Loucy (cell line): ENCODE results near the gene TCOF1.

ENCODE experiments used
- H2AFZ ChIP-seq: fragments of 200-600 bp; sonication (generic); 2 replicates; pipeline ENCODE4 v1.6.0; 2016; ENCODE audit warnings: antibody characterized with exemption, mild to moderate bottlenecking, low read length, moderate library complexity
- H3F3A ChIP-seq: fragments of 200-600 bp; 2 replicates; pipeline ENCODE4 v1.6.0; 2016; ENCODE audit warnings: antibody characterized with exemption, low read depth, mild to moderate bottlenecking
- H3K27me3 ChIP-seq: fragments of 200-600 bp; sonication (generic); 2 replicates; pipeline ENCODE4 v1.6.1; 2014; ENCODE audit warnings: low read length, mild to moderate bottlenecking; ENCODE audit not compliant: insufficient read depth, poor library complexity, severe bottlenecking
- H3K36me3 ChIP-seq: fragments of 200-600 bp; sonication (generic); 2 replicates; pipeline ENCODE4 v1.6.1; 2016; ENCODE audit warnings: low read length; ENCODE audit not compliant: insufficient read depth
- H3K4me1 ChIP-seq: fragments of 200-600 bp; sonication (generic); 2 replicates; pipeline ENCODE4 v1.5.1; 2014; ENCODE audit warnings: low read length, mild to moderate bottlenecking; ENCODE audit not compliant: insufficient read depth, poor library complexity, severe bottlenecking
- H3K4me2 ChIP-seq: fragments of 200-600 bp; sonication (generic); 2 replicates; pipeline ENCODE4 v1.6.0; 2014; ENCODE audit warnings: antibody characterized with exemption, low read length, low read depth, mild to moderate bottlenecking; ENCODE audit not compliant: poor library complexity, severe bottlenecking
- H3K4me3 ChIP-seq: fragments of 200-600 bp; sonication (generic); 2 replicates; pipeline ENCODE4 v1.5.1; 2014; ENCODE audit warnings: low read length, mild to moderate bottlenecking, mixed read lengths; ENCODE audit not compliant: poor library complexity, severe bottlenecking
- H3K79me2 ChIP-seq: fragments of 200-600 bp; sonication (generic); 2 replicates; pipeline ENCODE4 v1.6.1; 2014; ENCODE audit warnings: low read length; ENCODE audit not compliant: insufficient read depth
- H3K9ac ChIP-seq: fragments of 200-600 bp; sonication (generic); 2 replicates; pipeline ENCODE4 v1.6.0; 2014; ENCODE audit warnings: mild to moderate bottlenecking, low read depth, low read length, moderate library complexity; ENCODE audit not compliant: poor library complexity, severe bottlenecking
- H3K9me2 ChIP-seq: fragments of 200-600 bp; sonication (generic); replicated peaks from 2 replicates; pipeline ENCODE4 v1.6.1; 2016; ENCODE audit warnings: low read depth, low read length, mixed read lengths
- H3K9me3 ChIP-seq: fragments of 200-600 bp; sonication (generic); 2 replicates; pipeline ENCODE4 v1.6.1; 2014; ENCODE audit warnings: mild to moderate bottlenecking, antibody characterized with exemption, low read length, low read depth; ENCODE audit not compliant: insufficient read depth
- H4K20me1 ChIP-seq: fragments of 200-600 bp; sonication (generic); 2 replicates; pipeline ENCODE4 v1.6.0; 2014; ENCODE audit warnings: antibody characterized with exemption, low read length, mild to moderate bottlenecking; ENCODE audit not compliant: insufficient read depth, poor library complexity, severe bottlenecking
- EZH2phosphoT487 ChIP-seq: fragments of 200-600 bp; IDR thresholded peaks from 2 replicates; pipeline ENCODE4 v1.6.1; 2018; ENCODE audit warnings: antibody characterized with exemption, mild to moderate bottlenecking, moderate library complexity, borderline replicate concordance
- TF ChIP-seq, protein P1 (sequence below): fragments of 200-600 bp; sonication (generic); conservative IDR thresholded peaks from 2 replicates; pipeline ENCODE4 v1.5.1; 2014; ENCODE audit warnings: mild to moderate bottlenecking, antibody characterized with exemption, low read length

TCOF1 gene

DNA sequence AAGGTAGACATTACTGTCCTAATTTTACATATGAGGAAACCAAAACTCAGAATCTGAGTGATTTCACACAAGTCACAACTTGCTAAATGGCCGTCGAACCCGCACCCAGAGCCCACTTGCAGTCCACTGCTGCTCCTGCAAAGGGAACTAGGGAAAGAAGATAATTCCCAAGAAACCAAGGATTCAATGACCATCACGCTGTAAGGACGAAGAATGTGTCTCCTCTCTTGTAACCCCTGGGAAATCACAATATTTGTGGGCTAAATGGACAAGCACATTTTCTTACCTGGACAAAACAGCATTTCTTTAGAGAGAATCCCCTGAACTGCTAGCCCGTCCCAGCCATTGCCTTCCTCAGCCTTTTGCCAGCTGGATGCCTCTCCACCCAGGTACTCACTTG, 89.7 kb downstream of the TCOF1 start:
- H3K4me2 ChIP-seq = peak overlapping the region; percentile 86
- H3K79me2 ChIP-seq = peaks cover 62% of the 10 kb centered on the region
- H3K27me3 ChIP-seq = peaks cover 10% of the 10 kb centered on the region
- H3K4me3 ChIP-seq = peak overlapping the region; percentile 86
- peaks cover 23% of the 10 kb centered on the region for H3K4me1 ChIP-seq
- no peak overlapping the region for H2AFZ ChIP-seq
- H3K9me3 ChIP-seq = no peaks in the 10 kb centered on the region
- TF ChIP-seq, protein P1, sequence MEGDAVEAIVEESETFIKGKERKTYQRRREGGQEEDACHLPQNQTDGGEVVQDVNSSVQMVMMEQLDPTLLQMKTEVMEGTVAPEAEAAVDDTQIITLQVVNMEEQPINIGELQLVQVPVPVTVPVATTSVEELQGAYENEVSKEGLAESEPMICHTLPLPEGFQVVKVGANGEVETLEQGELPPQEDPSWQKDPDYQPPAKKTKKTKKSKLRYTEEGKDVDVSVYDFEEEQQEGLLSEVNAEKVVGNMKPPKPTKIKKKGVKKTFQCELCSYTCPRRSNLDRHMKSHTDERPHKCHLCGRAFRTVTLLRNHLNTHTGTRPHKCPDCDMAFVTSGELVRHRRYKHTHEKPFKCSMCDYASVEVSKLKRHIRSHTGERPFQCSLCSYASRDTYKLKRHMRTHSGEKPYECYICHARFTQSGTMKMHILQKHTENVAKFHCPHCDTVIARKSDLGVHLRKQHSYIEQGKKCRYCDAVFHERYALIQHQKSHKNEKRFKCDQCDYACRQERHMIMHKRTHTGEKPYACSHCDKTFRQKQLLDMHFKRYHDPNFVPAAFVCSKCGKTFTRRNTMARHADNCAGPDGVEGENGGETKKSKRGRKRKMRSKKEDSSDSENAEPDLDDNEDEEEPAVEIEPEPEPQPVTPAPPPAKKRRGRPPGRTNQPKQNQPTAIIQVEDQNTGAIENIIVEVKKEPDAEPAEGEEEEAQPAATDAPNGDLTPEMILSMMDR = no peak
- no peak for TF ChIP-seq EZH2phosphoT487
- H3K9ac ChIP-seq = peak overlapping the region; percentile 98
- H3F3A ChIP-seq = no peaks in the 10 kb centered on the region
- no peaks in the 10 kb centered on the region for H3K9me2 ChIP-seq
- H3K36me3 ChIP-seq = peaks cover 49% of the 10 kb centered on the region
- peaks cover 57% of the 10 kb centered on the region for H4K20me1 ChIP-seq

DNA sequence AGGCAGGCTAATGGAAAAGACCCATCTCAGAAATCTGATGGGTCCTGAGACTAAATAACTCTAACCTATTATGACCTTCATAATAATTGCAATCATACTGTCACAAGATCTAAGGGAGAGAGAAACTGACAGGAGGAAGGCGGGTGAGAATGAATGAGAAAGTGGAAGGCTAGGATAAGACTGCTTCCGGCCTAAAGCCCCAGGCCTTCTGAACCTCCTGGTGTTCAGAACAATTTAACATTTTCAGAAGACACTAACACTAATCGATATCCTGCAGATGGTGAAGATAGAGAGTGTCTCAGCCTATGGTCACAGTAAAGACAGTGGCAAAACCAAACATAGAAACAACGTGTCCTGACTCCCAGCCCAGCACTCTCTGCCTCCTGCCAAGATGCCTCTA, 90.8 kb downstream of the TCOF1 start:
- Histone ChIP-seq H3K9ac (peak overlapping the region; percentile 98), H2AFZ (no peak overlapping the region), H3K4me3 (peak overlapping the region; percentile 86), H3K36me3 (peaks cover 47% of the 10 kb centered on the region), H3K4me2 (peak overlapping the region; percentile 86), H3K9me2 (no peaks in the 10 kb centered on the region), H3K27me3 (peaks cover 10% of the 10 kb centered on the region), H3K79me2 (peaks cover 62% of the 10 kb centered on the region), H3K9me3 (no peaks in the 10 kb centered on the region), H4K20me1 (peaks cover 57% of the 10 kb centered on the region), H3F3A (no peaks in the 10 kb centered on the region), H3K4me1 (peaks cover 31% of the 10 kb centered on the region)
- TF ChIP-seq EZH2phosphoT487 = no peak
- TF ChIP-seq, protein P1 = no peak

DNA sequence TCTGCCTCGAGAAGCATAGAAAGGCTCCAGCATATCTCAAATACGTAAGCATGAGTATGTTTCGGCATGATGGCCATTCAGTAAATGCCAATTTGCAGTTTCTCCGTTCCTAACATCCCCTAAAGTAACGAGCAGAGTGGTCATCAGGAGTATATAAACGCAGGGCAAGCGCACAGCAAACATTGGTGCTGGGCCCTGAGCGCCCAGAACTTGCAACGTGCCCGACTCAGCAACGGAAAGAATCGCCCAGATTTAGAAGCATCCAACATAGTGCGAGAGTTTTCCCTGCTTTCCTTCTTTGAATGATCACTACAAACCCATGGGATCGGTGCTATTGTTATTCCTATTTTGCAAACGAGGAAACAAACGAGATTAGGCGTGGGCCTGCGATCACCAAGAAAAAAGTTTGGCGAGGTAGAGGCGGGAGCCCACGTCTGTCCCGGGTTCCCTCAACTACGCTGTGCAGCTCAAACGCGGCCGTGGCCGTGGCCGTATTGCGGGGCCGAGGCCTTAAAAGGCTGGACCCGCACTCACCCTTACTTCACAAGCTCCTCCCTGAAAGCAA, 91.5 kb downstream of the TCOF1 start:
- H2AFZ ChIP-seq = peak overlapping the region; percentile 88; the same call in 1 of the 2 replicates
- peaks cover 55% of the 10 kb centered on the region for H3K79me2 ChIP-seq
- peak overlapping the region; percentile 98 for H3K9ac ChIP-seq
- no peaks in the 10 kb centered on the region for H3K9me3 ChIP-seq
- peak overlapping the region; percentile 86 for H3K4me2 ChIP-seq
- H3K27me3 ChIP-seq = peaks cover 10% of the 10 kb centered on the region
- no peaks in the 10 kb centered on the region for H3F3A ChIP-seq
- H3K36me3 ChIP-seq = peaks cover 40% of the 10 kb centered on the region
- TF ChIP-seq EZH2phosphoT487 = no peak
- TF ChIP-seq, protein P1 = no peak
- H4K20me1 ChIP-seq = peaks cover 54% of the 10 kb centered on the region
- H3K4me1 ChIP-seq = peaks cover 37% of the 10 kb centered on the region
- H3K4me3 ChIP-seq = peak overlapping the region; percentile 86
- H3K9me2 ChIP-seq = no peaks in the 10 kb centered on the region
